Measurements from ENCODE around the gene WBP1.
A peak's percentile ranks its signal among the peaks of the same experiment; 100 is the strongest.

- TF ChIP-seq POLR2A (IDR thresholded peaks at IDR 0.05) (no peak), CTCF (IDR thresholded peaks at IDR 0.05) (peak in 1 of 4 experiments; percentile 3), EP300 (IDR thresholded peaks at IDR 0.05) (no peak)
These were observed 17.0 kb upstream of the WBP1 start for GRCh38 chr2:74441170-74441689.
